Activated T-helper 9 cell treated with anti-CD3 and anti-CD28 coated beads, Interleukin-2, amount 50 U/mL, for 16 hours (primary cell): ENCODE measurements around the gene APOBEC3C.
"Not testable (repeated sequence)": the region's sequence is repeated elsewhere in the genome, so short reads cannot be mapped to it uniquely, and the experiment has no call there.

Source experiments
- DNase-seq: peaks from one replicate; pipeline ENCODE4 v3.0.0-alpha.2; 2020; ENCODE audit warnings: low read depth

The APOBEC3C gene

GRCh38 chr22:39061290-39061689, 47.2 kb downstream of the APOBEC3C start:
- not testable (repeated sequence) for DNase-seq

DNA sequence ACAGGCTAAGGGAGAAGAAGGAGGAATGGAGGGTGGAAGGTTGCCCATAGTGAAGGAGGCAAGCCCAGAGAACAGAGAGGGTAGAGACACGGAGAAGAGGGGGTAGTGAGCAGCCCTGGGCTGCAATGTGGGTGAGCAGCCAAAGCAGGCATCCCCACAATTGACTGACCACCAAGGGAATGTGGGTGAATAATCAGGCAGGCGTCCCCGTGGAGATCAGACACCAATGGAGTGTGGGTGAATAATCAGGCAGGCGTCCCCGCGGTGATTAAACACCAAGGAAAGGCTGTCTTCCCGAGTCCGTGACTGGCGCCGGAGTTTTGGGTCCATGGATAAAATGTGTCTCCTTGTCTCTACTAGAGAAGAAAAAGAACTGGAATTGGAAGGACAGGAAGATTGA, 47.9 kb downstream of the APOBEC3C start:
- DNase-seq: not testable (repeated sequence)

- DNase-seq: not testable (repeated sequence)
Measured at GRCh38 chr22:39063904-39064303, 49.8 kb downstream of the APOBEC3C start.

- DNase-seq: not testable (repeated sequence)
Measured at GRCh38 chr22:39066442-39067276, 52.6 kb downstream of the APOBEC3C start.

GRCh38 chr22:39068033-39068785, 54.2 kb downstream of the APOBEC3C start:
- DNase-seq: no peak
